ENCODE results near the gene GCN1.

- TF ChIP-seq CTCF (IDR thresholded peaks at IDR 0.05) (no peak), POLR2A (IDR thresholded peaks at IDR 0.05) (no peak)
Measured at GRCh38 chr12:120095331-120095730, 99.2 kb downstream of the GCN1 start.
